HG03025 (cell line): ENCODE data around the gene MTHFD2.
"Not testable (repeated sequence)": the region's sequence is repeated elsewhere in the genome, so short reads cannot be mapped to it uniquely, and the experiment has no call there.

Experiments used
- ATAC-seq: cut with Tn5 transposase; IDR thresholded peaks from one replicate; pipeline ENCODE4 v1.9.1; 2021; ENCODE audit warnings: mild to moderate bottlenecking, moderate library complexity; ENCODE audit not compliant: unreplicated experiment, low FRiP score

MTHFD2 gene

DNA sequence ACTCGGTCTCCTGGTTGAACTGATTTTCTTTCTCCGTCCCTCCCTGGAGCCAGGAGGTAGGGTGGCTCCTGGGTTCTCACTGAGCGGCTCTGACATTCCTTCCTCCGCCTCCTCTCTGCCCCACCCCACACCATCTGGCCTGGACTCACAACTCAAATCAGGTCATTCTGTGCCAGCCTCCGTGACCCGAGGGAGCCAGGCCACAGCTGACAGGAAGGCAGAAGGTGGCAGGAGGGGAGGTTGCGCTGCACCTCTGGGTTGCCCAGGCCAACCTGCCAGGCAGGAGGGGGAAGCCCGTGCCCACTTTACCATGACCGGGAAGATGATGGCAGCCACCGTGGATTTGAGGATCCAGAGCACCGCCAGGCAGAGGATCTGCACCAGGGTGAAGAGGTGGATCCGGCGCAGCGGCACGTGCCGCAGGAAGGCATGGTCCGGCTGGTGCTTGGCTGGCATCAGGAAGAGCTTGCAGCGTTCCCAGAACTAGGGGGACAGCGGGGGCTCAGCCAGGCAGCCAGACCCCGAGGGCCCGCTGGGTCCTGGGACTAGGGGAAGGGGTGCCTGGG lies 28.3 kb downstream of the MTHFD2 start:
- no peak for ATAC-seq

DNA sequence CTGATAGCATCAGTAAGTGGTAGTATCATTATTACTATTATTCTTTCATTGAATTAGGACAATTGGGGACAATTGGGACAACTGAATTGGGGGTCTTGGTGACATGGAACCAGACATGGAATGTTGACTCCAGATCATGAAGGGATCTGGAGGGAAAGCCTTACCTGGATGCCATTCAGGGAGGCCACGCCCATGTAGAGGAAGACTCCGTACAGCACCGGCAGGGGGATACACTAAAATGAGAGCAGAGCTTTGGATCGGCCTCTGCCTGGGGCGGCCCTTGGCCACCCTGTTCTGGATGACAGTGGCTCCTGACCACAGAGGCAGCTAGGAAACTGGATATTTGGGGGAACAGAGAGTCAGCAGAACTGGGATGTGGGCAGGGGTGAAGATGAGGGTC lies 29.2 kb downstream of the MTHFD2 start:
- ATAC-seq = no peak

GRCh38 chr2:74228772-74229171 lies 30.4 kb downstream of the MTHFD2 start:
- no peak for ATAC-seq

DNA sequence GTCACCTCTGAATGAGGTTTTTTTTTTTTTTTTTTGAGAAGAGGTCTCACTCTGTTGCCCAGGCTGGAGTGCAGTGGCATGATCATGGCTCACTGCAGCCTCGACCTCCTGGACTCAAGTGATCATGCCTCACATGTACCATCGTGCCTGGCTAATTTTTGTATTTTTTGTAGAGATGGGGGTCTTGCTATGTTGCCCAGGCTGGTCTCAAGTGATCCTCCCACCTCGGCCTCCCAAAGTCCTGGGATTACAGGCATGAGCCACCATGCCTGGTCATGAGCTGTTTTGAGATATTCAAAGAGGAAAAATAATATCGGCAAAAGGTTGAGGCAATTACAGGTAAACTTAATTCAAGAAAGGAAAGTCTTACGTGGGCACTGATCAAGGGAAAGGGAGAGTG lies 31.4 kb downstream of the MTHFD2 start:
- ATAC-seq = not testable (repeated sequence)

- no peak for ATAC-seq
Observed at GRCh38 chr2:74232426-74232825, 34.0 kb downstream of the MTHFD2 start.

- ATAC-seq = no peak
Observed at GRCh38 chr2:74233648-74234047, 35.2 kb downstream of the MTHFD2 start.

DNA sequence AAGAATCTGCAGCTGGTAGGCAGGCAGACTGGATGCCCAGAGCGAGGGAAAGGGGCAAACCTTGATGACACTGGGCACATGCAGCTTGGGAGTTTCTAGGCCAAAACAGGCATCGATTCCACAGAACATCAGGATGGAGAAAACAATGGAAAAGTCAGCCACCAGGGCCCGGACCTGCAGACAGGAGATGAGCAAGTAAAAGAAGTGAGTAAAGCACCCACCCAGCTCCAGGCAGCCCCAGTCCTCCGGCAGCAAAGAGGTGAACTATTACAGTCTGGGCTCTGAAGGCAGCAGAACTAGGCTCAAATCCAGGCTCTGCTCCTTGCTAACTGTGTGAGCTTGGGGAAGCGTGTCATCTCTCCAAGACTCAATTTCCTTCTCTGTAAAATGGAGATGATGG lies 36.6 kb downstream of the MTHFD2 start:
- no peak for ATAC-seq

GRCh38 chr2:74238879-74239278 lies 40.5 kb downstream of the MTHFD2 start:
- ATAC-seq = no peak

DNA sequence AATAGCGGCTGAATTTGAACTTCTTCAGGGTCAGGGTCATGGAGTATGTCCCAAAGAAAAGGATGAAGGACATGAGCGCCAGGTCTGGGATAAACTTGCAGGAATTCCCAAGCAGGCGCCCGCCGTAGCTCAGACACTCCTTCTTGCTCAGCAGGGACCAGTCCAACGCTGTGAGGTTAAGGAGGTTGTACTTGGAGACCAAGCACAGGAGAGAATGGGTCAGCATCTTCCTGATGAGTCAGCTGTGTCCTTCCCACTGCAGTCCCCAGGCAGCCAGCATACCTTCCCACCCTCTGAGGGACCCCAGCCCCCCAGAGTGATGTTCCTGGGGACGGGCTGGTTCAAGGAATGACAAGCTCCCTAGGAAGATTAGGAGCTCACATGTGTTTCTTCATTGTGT lies 40.9 kb downstream of the MTHFD2 start:
- ATAC-seq = no peak

GRCh38 chr2:74242354-74243071 lies 44.1 kb downstream of the MTHFD2 start:
- ATAC-seq = no peak

DNA sequence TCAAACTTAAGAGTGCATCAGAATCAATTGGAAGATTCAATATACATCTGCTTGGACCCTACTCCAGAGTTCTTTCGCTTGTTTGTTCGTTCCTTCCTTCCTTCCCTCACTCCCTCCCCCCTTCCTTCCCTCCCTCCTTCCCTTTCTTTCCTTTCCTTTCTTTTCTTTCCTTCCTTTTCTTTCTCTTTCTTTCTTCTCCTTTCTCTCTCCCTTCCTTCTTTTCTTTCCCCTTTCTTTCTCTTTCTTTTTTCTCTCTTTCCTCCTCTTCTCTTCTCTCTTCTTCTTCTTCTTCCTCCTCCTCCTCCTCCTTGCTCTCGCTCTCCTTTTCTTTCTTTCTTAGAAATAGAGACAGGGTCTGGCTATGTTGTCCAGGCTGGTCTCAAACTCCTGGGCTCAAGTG lies 45.9 kb downstream of the MTHFD2 start:
- no peak for ATAC-seq

GRCh38 chr2:74246496-74247195 lies 48.2 kb downstream of the MTHFD2 start:
- no peak for ATAC-seq

- ATAC-seq = no peak
Observed at GRCh38 chr2:74249406-74250122, 51.1 kb downstream of the MTHFD2 start.

DNA sequence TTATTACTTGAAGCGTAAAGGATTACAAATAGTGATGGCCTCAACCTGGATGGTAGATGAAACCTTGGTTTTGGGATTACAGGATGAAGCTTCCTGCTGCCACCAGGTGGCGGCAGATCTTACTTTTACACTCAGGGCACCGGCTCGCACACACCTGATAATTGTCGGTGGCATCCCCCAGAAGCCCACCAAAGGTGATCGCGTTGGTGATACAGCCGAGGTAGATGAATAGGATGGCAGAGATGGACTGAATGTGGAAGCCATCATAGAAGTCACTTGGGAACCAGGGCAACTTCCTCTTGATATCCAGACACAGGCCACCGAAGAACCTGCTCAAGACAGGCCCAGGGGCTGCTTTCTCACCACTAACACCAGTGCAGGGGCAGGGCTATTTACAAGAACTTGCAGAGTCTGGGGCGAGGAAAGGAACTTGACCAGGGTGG lies 51.8 kb downstream of the MTHFD2 start:
- no peak for ATAC-seq

DNA sequence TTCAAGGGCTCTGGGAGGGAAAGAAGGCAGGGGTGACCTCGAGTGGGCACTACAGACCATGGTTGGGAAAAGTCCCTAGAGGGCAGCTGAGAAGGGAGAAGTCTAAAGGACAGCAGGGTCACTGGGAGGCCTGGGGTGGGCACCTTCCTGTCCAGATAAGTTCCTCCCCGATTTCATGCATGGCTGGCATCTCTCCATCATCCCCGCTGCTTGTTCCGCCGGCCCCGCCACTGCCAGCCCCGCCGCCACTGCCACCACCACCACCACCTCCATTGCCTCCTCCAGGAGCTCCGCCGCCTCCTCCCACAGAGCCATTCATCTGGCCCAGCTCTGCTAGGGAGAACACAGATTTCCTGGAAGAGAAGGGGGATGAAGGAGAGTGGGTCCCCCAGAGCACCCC lies 53.6 kb downstream of the MTHFD2 start:
- ATAC-seq = no peak

DNA sequence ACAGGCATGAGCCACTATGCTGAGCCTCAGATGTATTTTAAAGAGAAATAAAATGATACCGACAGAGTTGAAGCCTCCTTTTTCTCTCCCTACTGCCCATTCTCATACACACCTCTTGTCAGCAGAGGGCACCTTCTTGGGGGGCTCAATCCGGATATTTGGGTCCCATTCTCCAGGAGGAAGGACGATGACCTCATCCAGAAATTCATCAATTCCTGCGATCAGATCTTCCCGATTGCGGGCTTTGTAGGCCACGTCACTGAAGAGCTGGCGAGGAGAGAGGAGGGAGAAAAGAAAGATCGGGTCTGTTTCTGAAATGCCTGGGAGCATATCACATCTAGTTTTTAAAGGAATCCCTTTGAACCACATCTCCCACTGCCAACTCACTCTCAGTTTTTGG lies 54.4 kb downstream of the MTHFD2 start:
- no peak for ATAC-seq

GRCh38 chr2:74253306-74253970 lies 55.0 kb downstream of the MTHFD2 start:
- ATAC-seq = no peak

- no peak for ATAC-seq
Observed at GRCh38 chr2:74253971-74254310, 55.5 kb downstream of the MTHFD2 start.

- ATAC-seq = no peak
Observed at GRCh38 chr2:74255660-74256213, 57.3 kb downstream of the MTHFD2 start.

DNA sequence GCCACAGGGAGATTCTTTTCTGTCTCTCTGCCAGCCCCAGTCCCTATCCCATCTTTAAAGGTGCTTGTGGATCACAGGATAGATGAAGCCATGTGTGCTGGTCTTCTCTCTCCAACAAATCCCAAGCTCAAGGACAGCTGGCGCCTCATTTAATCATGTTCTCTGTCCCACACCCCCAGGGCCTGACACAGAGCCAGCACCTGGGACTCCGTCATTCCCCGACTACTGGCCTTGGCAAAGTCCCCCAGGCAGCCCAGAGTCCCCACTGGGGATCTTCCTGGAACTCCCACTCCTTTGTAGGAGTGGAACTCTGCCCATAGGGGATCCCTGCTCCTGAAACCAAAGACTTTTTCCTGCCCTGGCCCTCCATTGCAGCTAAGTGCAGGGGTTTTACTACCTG lies 60.8 kb downstream of the MTHFD2 start:
- no peak for ATAC-seq
